Measurements from ENCODE around the gene ARHGAP8.
"Not testable (repeated sequence)": the region's sequence is repeated elsewhere in the genome, so short reads cannot be mapped to it uniquely, and the experiment has no call there.

ARHGAP8 gene

GRCh38 chr22:44741929-44742328 is 10.4 kb upstream of the ARHGAP8 start:
- FAIRE-seq, result no peak

- no peak for FAIRE-seq
Measured at GRCh38 chr22:44743247-44743646, 9.1 kb upstream of the ARHGAP8 start.

GRCh38 chr22:44743804-44744211 is 8.6 kb upstream of the ARHGAP8 start:
- FAIRE-seq, result no peak

GRCh38 chr22:44745853-44746789 is 6.3 kb upstream of the ARHGAP8 start:
- FAIRE-seq, result no peak

- not testable (repeated sequence) for FAIRE-seq
Measured at GRCh38 chr22:44747784-44748127, 4.6 kb upstream of the ARHGAP8 start.

GRCh38 chr22:44748524-44748923 is 3.9 kb upstream of the ARHGAP8 start:
- no peak for FAIRE-seq

GRCh38 chr22:44750481-44750880 is 1.9 kb upstream of the ARHGAP8 start:
- FAIRE-seq, result no peak

GRCh38 chr22:44753189-44754042 is 1.0 kb downstream of the ARHGAP8 start:
- no peak for FAIRE-seq

- FAIRE-seq, result no peak
Measured at GRCh38 chr22:44754998-44755397, 2.6 kb downstream of the ARHGAP8 start.

GRCh38 chr22:44755417-44755816 is 3.0 kb downstream of the ARHGAP8 start:
- no peak for FAIRE-seq

- FAIRE-seq, result no peak
Measured at GRCh38 chr22:44755956-44756361, 3.6 kb downstream of the ARHGAP8 start.

GRCh38 chr22:44758344-44758973 is 6.1 kb downstream of the ARHGAP8 start:
- FAIRE-seq, result no peak

GRCh38 chr22:44759001-44759400 is 6.6 kb downstream of the ARHGAP8 start:
- FAIRE-seq, result no peak

- FAIRE-seq, result no peak
Measured at GRCh38 chr22:44759430-44760310, 7.3 kb downstream of the ARHGAP8 start.

GRCh38 chr22:44760476-44760875 is 8.1 kb downstream of the ARHGAP8 start:
- FAIRE-seq, result no peak

GRCh38 chr22:44761025-44761424 is 8.7 kb downstream of the ARHGAP8 start:
- FAIRE-seq, result no peak

- no peak for FAIRE-seq
Measured at GRCh38 chr22:44764373-44764772, 12.0 kb downstream of the ARHGAP8 start.

GRCh38 chr22:44764974-44765373 is 12.6 kb downstream of the ARHGAP8 start:
- FAIRE-seq, result no peak

- no peak for FAIRE-seq
Measured at GRCh38 chr22:44765571-44766285, 13.4 kb downstream of the ARHGAP8 start.

GRCh38 chr22:44773082-44773481 is 20.7 kb downstream of the ARHGAP8 start:
- no peak for FAIRE-seq

GRCh38 chr22:44775862-44776261 is 23.5 kb downstream of the ARHGAP8 start:
- FAIRE-seq, result no peak

Data from TTC549 (cell line).